ENCODE measurements around the gene REST.

REST gene

DNA sequence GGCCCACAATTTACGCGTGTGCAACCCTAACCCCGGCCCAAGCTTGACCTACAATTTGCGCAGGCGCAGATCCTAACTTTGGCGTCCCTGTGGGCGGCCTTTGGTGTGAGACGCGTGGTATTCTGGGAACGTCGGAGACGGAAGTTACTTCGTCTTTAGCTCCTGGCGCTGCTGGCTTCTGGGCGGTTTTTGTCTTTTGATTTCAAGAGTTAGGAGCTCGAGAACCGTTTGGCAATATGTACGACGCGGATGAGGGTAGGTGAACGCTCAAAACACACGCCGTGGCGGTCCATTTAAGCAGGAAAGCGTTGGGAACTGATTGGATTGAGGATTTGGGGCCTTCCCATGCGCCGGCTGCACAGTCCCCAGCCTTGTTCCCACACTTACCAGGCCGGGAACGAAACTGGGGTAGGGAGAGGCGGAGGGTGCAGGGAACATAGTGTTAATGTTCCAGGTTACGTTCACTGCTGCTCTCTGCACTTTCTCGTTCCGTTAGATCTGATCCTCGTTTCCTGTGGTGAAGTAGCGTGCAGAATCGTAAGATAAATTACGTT lies 71.1 kb downstream of the REST start, which contains the start of gene POLR2B:
POLR2B (plus strand) TSS at position 147 of the 554 bp plus-strand sequence; CDS start at position 237, 90 bp downstream.
- Histone ChIP-seq H4K20me1 (ENCODE audit: insufficient read depth) (peaks cover 22% of the 10 kb centered on the region), H3K4me1 (ENCODE audit: low read depth, poor library complexity, severe bottlenecking) (peaks cover 56% of the 10 kb centered on the region), H3K79me2 (ENCODE audit: insufficient read depth, low read depth) (peaks cover 90% of the 10 kb centered on the region), H3K4me2 (peak within 1 kb of the TSS; percentile 68), H3K27ac (peak within 1 kb of the TSS; percentile 98), H3K9ac (peak within 1 kb of the TSS; percentile 91), H2AFZ (ENCODE audit: low read depth) (peak within 1 kb of the TSS; percentile 86), H3K36me3 (ENCODE audit: insufficient read depth) (peaks cover 3% of the 10 kb centered on the region; the same call in 1 of the 2 replicates), H3K27me3 (ENCODE audit: insufficient read depth, low read depth) (no peaks in the 10 kb centered on the region), H3K4me3 (IDR thresholded peaks at IDR 0.05; ENCODE audit: insufficient read depth, low read depth, low read length) (peak within 1 kb of the TSS; percentile 74)
- TF ChIP-seq, protein P1, sequence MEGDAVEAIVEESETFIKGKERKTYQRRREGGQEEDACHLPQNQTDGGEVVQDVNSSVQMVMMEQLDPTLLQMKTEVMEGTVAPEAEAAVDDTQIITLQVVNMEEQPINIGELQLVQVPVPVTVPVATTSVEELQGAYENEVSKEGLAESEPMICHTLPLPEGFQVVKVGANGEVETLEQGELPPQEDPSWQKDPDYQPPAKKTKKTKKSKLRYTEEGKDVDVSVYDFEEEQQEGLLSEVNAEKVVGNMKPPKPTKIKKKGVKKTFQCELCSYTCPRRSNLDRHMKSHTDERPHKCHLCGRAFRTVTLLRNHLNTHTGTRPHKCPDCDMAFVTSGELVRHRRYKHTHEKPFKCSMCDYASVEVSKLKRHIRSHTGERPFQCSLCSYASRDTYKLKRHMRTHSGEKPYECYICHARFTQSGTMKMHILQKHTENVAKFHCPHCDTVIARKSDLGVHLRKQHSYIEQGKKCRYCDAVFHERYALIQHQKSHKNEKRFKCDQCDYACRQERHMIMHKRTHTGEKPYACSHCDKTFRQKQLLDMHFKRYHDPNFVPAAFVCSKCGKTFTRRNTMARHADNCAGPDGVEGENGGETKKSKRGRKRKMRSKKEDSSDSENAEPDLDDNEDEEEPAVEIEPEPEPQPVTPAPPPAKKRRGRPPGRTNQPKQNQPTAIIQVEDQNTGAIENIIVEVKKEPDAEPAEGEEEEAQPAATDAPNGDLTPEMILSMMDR (conservative IDR thresholded peaks at IDR 0.05; ENCODE audit: low read depth, low read length), result no peak

DNA sequence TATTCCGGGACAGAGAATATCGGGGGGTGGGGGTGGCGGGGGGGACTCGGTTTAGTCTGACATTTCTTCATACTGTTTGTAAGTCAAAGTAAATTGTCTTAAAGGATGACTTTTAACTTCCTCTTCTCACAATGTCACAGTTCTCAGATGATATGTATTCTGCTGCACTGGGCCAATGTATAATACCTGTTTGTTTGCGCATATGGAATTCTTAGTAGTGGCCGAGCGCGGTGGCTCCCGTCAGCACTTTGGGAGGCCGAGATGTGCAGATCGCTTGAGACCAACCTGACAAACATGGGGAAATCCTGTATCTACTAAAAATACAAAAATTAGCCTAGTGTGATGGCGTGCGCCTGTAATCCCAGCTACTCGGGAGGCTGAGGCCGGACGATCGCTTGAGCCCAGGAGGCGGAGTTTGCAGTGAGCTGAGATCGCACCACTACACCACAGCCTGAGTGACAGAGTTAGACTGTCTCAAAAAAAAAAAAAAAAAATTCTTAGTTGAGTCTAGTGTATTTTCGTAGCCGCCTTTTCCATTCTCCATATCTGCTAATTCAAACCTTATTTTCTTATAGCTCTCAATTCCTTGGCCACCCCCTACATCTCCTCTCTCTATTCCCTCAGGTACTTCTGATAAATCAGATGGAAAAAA lies 71.8 kb downstream of the REST start:
- TF ChIP-seq, protein P1 (conservative IDR thresholded peaks at IDR 0.05; ENCODE audit: low read depth, low read length), result no peak
- H3K4me1 ChIP-seq (ENCODE audit: low read depth, poor library complexity, severe bottlenecking), result peaks cover 49% of the 10 kb centered on the region
- peak overlapping the region; percentile 74 for H3K4me3 ChIP-seq (IDR thresholded peaks at IDR 0.05; ENCODE audit: insufficient read depth, low read depth, low read length)
- no peaks in the 10 kb centered on the region for H3K36me3 ChIP-seq (ENCODE audit: insufficient read depth)
- peak overlapping the region; percentile 91 for H3K9ac ChIP-seq
- peak overlapping the region; percentile 68 for H3K4me2 ChIP-seq
- H3K79me2 ChIP-seq (ENCODE audit: insufficient read depth, low read depth), result peaks cover 90% of the 10 kb centered on the region
- H4K20me1 ChIP-seq (ENCODE audit: insufficient read depth), result peaks cover 27% of the 10 kb centered on the region
- H2AFZ ChIP-seq (ENCODE audit: low read depth), result no peak overlapping the region
- H3K27me3 ChIP-seq (ENCODE audit: insufficient read depth, low read depth), result no peaks in the 10 kb centered on the region
- peak overlapping the region; percentile 98; the same call in 1 of the 2 replicates for H3K27ac ChIP-seq

DNA sequence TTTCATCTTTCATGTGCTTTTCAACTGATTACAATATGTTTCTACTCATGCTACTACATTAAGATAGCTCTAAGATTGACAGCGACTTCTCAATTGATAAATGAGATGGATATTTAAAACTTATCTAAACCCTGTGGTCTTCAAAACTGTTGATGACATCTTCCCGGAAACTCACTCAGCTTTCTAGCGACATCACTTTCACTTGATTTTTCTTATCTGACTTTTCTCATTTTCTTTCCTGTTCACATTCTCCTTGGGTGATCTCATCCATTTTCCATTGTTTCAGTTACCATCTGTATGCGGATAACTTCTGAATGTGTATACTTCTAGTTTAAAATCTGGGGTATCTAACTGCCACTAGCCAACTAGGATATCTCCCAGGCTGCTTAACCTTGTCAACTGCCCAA lies 74.1 kb downstream of the REST start:
- H3K27me3 ChIP-seq (ENCODE audit: insufficient read depth, low read depth), result no peaks in the 10 kb centered on the region
- peaks cover 88% of the 10 kb centered on the region for H3K79me2 ChIP-seq (ENCODE audit: insufficient read depth, low read depth)
- TF ChIP-seq, protein P1 (conservative IDR thresholded peaks at IDR 0.05; ENCODE audit: low read depth, low read length), result no peak
- no peak overlapping the region for H3K27ac ChIP-seq
- no peak overlapping the region for H3K9ac ChIP-seq
- H4K20me1 ChIP-seq (ENCODE audit: insufficient read depth), result peaks cover 30% of the 10 kb centered on the region; the same call in 1 of the 2 replicates
- peaks cover 5% of the 10 kb centered on the region; the same call in 1 of the 2 replicates for H3K36me3 ChIP-seq (ENCODE audit: insufficient read depth)
- peaks cover 35% of the 10 kb centered on the region for H3K4me1 ChIP-seq (ENCODE audit: low read depth, poor library complexity, severe bottlenecking)
- peak overlapping the region; percentile 68; the same call in 1 of the 2 replicates for H3K4me2 ChIP-seq
- H3K4me3 ChIP-seq (IDR thresholded peaks at IDR 0.05; ENCODE audit: insufficient read depth, low read depth, low read length), result no peak overlapping the region
- no peak overlapping the region for H2AFZ ChIP-seq (ENCODE audit: low read depth)

DNA sequence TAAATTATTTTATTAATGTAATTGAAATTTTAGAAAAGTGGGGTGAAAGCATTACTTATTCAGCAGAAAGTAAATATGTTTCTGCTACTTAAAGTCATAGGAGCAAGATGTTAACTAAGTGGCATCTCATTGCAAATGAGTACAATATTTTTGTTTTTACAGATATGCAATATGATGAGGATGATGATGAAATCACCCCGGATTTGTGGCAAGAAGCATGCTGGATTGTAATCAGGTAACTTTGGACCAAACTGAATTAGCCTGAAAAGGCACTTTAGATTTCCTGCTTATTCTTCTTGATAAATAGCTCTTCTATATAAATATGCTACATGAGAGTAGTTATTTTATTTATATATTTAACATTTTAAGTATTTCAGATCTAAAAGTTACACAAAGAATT lies 78.5 kb downstream of the REST start:
- Histone ChIP-seq H3K4me3 (IDR thresholded peaks at IDR 0.05; ENCODE audit: insufficient read depth, low read depth, low read length) (no peak overlapping the region), H3K9ac (no peak overlapping the region), H3K27me3 (ENCODE audit: insufficient read depth, low read depth) (no peaks in the 10 kb centered on the region), H3K4me1 (ENCODE audit: low read depth, poor library complexity, severe bottlenecking) (peaks cover 27% of the 10 kb centered on the region), H3K79me2 (ENCODE audit: insufficient read depth, low read depth) (peaks cover 91% of the 10 kb centered on the region), H4K20me1 (ENCODE audit: insufficient read depth) (peaks cover 26% of the 10 kb centered on the region; the same call in 1 of the 2 replicates), H3K27ac (no peak overlapping the region), H3K4me2 (no peak overlapping the region), H2AFZ (ENCODE audit: low read depth) (no peak overlapping the region), H3K36me3 (ENCODE audit: insufficient read depth) (peaks cover 8% of the 10 kb centered on the region; the same call in 1 of the 2 replicates)
- TF ChIP-seq, protein P1 (conservative IDR thresholded peaks at IDR 0.05; ENCODE audit: low read depth, low read length), result no peak

Measured in KMS-11 (cell line).